DOHH2 (cell line): ENCODE data around the gene POGK.

Source experiments
- CTCF ChIP-seq: fragments of 200-600 bp; sonication (generic); IDR thresholded peaks from one replicate; pipeline ENCODE4 v1.5.1; 2014; ENCODE audit warnings: antibody characterized with exemption, mild to moderate bottlenecking, low read depth, low read length; ENCODE audit not compliant: poor library complexity, severe bottlenecking
- EZH2phosphoT487 ChIP-seq: fragments of 200-600 bp; sonication (generic); IDR thresholded peaks from 2 replicates; pipeline ENCODE4 v1.6.1; 2017; ENCODE audit warnings: borderline replicate concordance, mild to moderate bottlenecking, antibody characterized with exemption, low read length, moderate library complexity, mixed read lengths

DNA sequence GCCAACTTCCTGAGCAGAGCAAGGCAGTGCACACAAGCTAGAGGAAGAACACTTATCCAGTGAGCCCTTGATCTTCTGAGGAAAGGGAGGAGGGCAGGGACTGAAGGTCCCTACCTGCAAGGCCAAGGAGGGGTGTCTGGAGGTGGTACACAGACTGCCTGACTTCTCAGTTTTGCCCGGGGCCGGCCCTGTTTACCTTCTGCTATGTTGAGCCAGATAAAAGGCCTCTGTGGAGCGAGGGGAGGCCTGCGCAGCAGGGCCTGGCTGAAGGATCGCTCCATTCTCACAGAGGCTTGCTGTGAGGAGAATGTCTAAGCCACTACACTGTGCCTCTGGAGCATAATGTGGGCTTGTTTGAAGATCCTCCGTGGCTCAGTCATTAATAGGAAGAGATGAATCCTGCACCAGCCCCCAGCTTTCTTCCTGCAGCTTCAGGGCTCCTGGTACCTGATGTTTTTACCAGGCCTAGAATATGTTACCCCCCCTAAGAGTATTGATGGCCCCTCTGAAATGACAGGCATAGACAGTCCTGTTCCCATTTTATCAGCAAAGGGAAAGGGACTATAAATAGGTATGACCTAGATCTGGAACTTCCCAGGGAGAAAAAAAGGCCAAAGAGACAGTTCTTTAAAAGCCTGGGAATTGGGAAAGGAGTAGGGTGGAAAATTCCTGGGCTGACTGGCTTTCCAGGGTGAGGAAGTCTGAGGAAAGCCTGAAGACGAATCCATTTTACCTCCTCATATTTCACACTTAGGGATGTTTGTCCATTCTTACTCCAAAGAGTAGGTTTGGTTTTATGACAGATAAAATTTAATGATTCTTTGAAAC is 4.7 kb downstream of the POGK start:
- TF ChIP-seq CTCF (no peak), EZH2phosphoT487 (no peak)
